Natural killer cell treated with Interleukin-12 subunit alpha and Interleukin-12 subunit beta and Interleukin-15 and Interleukin-18, amount 100 ng/mL, for 72 hours (primary cell): ENCODE data around the gene CDH2. TPM values are rescaled to one million over a fixed set of nuclear protein-coding genes. Genes with fewer than 3 reads are reported as not detected.

Experiments
- ATAC-seq, 2 donors: fragments of 150-1000 bp; cut with Tn5 transposase in 1 of 2; sonication (Bioruptor Pico), chemical (Tn5 transposase) in 1 of 2; 2 replicates each; pipeline ENCODE4 v1.10.0; 2021
- DNase-seq: peaks from one replicate; pipeline ENCODE4 v3.0.0; 2022; ENCODE audit warnings: low spot score
- H3K27ac Mint-ChIP-seq, 2 donors: 1 replicate in 1 of 2; 2 replicates in 1 of 2; pipeline ENCODE4 v1.8.0; 2022; ENCODE audit warnings: mixed read lengths in 2 of 2, mild to moderate bottlenecking in 1 of 2, moderate library complexity in 1 of 2
- H3K27me3 Mint-ChIP-seq, 2 donors: 1 replicate in 1 of 2; 2 replicates in 1 of 2; pipeline ENCODE4 v1.8.0; 2022; ENCODE audit warnings: mixed read lengths in 2 of 2
- H3K36me3 Mint-ChIP-seq: one replicate; pipeline ENCODE4 v1.8.0; 2022; ENCODE audit warnings: mixed read lengths
- H3K4me1 Mint-ChIP-seq, 2 donors: 1 replicate in 1 of 2; 2 replicates in 1 of 2; pipeline ENCODE4 v1.8.0; 2022; ENCODE audit warnings: low read depth in 2 of 2, mixed read lengths in 2 of 2, mild to moderate bottlenecking in 1 of 2
- H3K4me3 Mint-ChIP-seq: one replicate; pipeline ENCODE4 v1.8.0; 2022; ENCODE audit warnings: mixed read lengths
- H3K9me3 Mint-ChIP-seq: 2 replicates; pipeline ENCODE4 v1.8.0; 2022; ENCODE audit warnings: mixed read lengths
- total RNA-seq, 2 donors: library from RNA; stranded (reverse); gene quantifications; one replicate each; pipeline ENCODE4 v1.2.3, GENCODE V29; 2022

Gene CDH2
- total RNA-seq, 2 donors from 2014 or later: 1.4 TPM; not detected in 1

DNA sequence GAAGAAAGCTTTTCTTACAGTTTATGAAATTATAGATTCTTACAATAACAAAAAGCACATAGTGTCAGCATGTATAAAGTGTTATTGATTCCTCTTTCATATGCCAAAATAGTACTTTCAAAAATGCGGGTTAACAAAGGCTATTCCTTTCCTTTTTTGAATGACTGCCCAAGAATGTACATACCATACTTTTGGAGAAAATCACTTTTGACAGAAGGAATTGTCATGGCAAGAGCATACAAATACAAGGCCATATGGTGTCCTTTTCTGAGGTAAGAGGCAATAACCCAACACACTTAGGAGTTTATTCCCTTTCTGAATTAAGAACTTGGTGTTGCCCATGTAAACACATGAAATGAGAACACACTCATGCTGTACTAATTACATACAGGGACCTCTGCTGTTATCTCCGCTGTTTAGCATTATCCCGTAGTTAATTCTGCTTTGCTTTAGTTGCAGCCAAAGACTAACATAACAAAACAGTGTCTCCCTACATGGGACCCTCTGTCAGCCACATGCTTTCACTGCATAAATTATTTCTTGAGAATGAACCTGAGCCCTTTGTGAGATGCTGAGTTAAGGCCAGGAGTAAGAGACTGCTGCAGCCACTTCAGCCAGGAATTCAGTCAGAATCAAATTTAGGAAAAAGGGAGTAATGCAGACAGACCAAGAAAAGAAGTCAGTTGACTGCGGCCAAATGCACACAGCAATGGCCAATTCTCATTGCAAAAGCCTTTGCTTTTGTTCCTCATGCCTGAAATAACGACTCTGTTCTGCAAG is 67.0 kb downstream of the CDH2 start:
- ATAC-seq: no peak
- Mint-ChIP-seq H3K36me3 (no peaks in the 10 kb centered on the region), H3K27ac (no peak overlapping the region), H3K4me3 (no peak overlapping the region), H3K27me3 (no peaks in the 10 kb centered on the region), H3K4me1 (no peaks in the 10 kb centered on the region), H3K9me3 (no peaks in the 10 kb centered on the region)
- DNase-seq: no peak

DNA sequence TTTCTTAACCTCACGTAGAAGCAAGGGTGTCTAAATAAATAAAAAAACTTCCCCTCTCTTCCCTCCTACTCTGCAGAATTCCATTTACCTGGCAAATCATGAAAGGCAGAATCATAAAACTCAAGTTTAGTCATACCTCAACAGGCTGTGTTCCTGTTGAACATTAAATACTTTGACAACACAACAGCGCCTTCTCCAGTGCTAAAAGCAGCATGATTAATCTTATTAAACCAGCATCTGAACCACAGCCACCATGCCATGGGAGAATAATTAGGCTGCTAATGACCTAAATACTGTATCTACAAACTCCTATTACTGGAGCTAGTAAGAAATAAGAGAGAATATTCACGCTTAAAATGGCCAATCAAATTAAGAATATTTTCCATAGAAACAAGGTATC is 68.1 kb downstream of the CDH2 start:
- ATAC-seq: no peak
- Mint-ChIP-seq H3K27ac (no peak overlapping the region), H3K27me3 (no peaks in the 10 kb centered on the region), H3K9me3 (no peaks in the 10 kb centered on the region), H3K4me1 (no peaks in the 10 kb centered on the region), H3K4me3 (no peak overlapping the region), H3K36me3 (no peaks in the 10 kb centered on the region)
- no peak for DNase-seq

DNA sequence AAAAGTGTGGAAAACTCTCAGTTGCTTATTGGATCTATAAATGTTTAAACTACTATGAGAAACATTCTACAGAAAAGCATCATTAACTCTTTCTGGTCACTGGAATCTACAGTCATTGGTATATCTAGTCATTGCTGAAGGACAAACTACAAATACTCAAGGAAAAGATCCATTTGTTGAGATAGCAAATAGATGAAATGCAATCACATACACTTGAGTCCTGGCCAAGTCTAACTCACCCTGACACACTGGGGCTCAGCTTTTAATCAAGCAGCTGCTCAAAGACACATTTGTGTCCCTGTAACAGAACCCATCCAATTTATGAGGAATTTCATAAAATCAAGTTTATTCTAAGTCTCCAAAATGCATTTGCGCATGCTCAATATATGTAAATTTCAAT is 68.7 kb downstream of the CDH2 start:
- DNase-seq (no peak), ATAC-seq (no peak)
- Mint-ChIP-seq H3K4me1 (no peaks in the 10 kb centered on the region), H3K27ac (no peak overlapping the region), H3K4me3 (no peak overlapping the region), H3K9me3 (no peaks in the 10 kb centered on the region), H3K27me3 (no peaks in the 10 kb centered on the region), H3K36me3 (no peaks in the 10 kb centered on the region)

DNA sequence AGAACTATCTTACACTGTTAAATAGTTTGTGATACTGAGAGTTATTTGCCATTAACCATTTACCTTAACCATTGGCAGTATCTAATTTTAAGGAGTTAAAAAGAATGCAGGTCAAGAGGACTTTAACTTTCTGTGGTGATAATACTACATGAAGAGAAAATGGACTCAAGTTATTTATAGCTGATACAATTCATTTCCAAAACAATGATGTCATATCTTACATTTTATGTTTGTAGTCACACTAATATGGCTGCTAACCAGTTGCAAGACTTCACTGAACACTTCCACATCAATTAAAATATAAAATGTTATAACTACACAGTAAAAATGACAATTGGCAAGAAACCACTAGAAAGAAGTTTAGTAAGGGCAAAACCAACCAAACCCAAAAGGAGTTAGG is 77.7 kb downstream of the CDH2 start:
- ATAC-seq (no peak), DNase-seq (no peak)
- Mint-ChIP-seq H3K4me3 (no peak overlapping the region), H3K27ac (no peak overlapping the region), H3K9me3 (no peaks in the 10 kb centered on the region), H3K4me1 (no peaks in the 10 kb centered on the region), H3K27me3 (no peaks in the 10 kb centered on the region), H3K36me3 (no peaks in the 10 kb centered on the region)

DNA sequence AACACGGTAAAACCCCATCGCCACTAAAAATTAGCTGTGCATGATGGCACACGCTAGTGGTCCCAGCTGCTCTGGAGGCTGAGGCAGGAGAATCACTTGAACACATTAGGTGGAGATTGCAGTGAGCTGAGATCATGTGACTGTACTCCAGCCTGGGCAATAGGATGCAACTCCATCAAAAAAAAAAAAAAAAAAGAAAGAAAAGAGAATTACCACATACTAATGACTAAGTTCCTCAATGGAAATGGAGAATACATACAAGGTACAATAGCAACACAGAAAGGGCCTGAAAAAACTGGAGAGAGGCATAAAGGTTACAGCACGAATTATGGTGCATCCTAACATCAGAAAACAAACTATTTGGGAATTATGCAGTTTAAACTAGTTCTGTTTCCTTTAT is 81.3 kb downstream of the CDH2 start:
- H3K36me3 Mint-ChIP-seq: no peaks in the 10 kb centered on the region
- no peak for ATAC-seq
- no peak overlapping the region for H3K27ac Mint-ChIP-seq
- no peaks in the 10 kb centered on the region for H3K4me1 Mint-ChIP-seq
- H3K4me3 Mint-ChIP-seq: no peak overlapping the region
- peaks cover 5% of the 10 kb centered on the region for H3K9me3 Mint-ChIP-seq
- no peaks in the 10 kb centered on the region for H3K27me3 Mint-ChIP-seq
- no peak for DNase-seq

DNA sequence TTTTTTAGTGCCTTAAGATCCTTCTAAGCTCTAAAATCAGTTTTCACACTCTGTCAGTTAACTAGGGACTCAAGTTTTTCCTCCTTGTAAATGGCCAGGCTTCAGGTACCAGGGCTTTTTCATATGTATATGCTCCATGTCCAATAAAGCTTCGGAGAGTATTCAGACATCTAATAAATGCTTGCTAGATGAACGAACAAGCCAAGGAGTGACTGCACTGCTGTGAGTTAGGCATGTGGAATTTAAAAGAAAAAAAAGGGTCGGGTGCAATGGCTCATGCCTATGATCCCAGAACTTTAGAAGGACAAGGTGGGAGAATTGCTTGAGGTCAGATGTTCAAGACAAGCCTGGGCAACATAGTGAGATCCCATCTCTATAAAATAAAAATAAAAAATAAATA is 81.9 kb downstream of the CDH2 start:
- no peak overlapping the region for H3K27ac Mint-ChIP-seq
- peaks cover 5% of the 10 kb centered on the region for H3K9me3 Mint-ChIP-seq
- H3K27me3 Mint-ChIP-seq: no peaks in the 10 kb centered on the region
- DNase-seq (no peak), ATAC-seq (no peak)
- no peaks in the 10 kb centered on the region for H3K4me1 Mint-ChIP-seq
- no peaks in the 10 kb centered on the region for H3K36me3 Mint-ChIP-seq
- no peak overlapping the region for H3K4me3 Mint-ChIP-seq

DNA sequence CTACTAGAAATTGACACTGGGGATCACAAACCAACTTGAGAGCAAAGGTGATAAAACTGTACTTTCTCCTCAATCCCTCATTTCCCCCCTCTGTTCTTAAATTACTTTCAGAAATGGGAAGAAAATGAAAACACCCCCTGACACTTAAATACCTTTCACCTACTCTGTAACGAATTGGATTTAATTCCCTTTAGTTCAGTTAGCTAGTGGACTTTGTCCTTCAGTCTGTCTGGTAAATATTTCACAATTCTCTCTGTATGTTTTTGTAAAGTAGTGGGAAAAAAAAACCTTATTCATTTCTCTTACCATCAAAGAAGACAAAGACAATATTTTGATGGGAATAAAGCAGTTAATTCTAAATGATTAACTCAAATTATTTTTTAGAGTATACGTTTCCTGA is 85.7 kb downstream of the CDH2 start:
- H3K4me1 Mint-ChIP-seq: no peaks in the 10 kb centered on the region
- no peaks in the 10 kb centered on the region for H3K27me3 Mint-ChIP-seq
- no peak for DNase-seq
- no peak overlapping the region for H3K27ac Mint-ChIP-seq
- H3K36me3 Mint-ChIP-seq: no peaks in the 10 kb centered on the region
- H3K4me3 Mint-ChIP-seq: no peak overlapping the region
- H3K9me3 Mint-ChIP-seq: peaks cover 5% of the 10 kb centered on the region
- ATAC-seq: no peak

DNA sequence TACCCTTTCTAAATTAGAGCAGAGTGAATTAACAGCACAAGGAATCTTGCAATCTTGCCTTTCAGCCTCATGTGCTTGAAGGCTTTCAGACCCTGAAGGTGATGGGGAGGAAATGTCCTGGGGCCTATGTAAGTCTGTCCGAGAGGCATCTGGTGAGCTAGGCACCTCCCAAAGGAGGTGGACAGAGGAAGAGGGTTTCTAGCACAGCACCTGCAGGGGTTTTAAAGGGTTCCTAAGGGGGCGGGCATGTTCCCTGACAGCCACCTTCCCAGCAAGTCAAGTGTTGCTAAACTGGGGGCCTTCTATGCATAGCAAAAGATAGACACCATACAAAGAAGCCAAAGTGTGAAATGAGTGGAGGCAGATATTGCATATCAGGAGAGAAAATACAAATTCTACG is 88.5 kb downstream of the CDH2 start:
- Mint-ChIP-seq H3K4me1 (no peaks in the 10 kb centered on the region), H3K36me3 (no peaks in the 10 kb centered on the region), H3K27me3 (no peaks in the 10 kb centered on the region), H3K9me3 (peaks cover 12% of the 10 kb centered on the region), H3K27ac (no peak overlapping the region), H3K4me3 (no peak overlapping the region)
- DNase-seq: no peak
- no peak for ATAC-seq

DNA sequence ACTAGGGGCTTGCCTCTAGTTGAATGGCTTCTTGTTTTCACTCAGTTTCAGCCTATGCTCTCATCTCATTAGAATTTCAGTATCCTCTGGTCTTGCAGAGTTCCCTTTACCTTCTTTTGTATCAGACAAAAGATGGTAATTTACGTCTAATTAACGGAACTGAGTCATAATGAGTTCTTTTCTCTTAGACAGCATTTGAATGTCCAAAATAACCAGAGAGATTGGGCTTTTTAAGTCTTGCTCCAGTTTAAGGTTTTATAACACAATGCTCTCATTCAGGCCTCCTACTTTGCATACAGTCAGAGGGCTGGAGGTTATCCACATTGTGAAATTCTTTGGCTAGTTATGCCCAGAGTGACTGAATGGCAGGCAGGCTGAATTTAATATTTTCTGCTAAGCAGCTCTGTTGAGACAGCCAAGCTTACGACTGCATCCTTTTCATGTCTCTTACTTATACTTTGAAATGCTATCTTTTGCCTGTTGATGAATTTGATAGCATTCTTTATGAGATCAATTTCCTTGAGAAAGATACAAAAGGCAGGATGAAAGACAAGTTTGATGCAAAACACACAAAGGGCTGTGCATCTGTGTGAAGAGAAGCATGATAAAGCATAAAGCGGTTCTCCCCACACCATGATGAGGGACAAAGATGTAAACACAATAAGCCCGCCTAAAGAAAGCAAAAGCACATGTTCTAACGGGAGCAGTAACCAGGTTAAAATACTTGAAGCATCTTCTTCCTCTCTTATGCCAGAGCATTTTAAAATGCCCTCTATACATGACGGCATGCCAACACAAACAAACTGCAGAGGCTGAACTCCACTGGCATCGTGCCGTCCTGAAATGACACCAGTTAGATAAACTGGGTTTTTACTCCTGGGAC is 90.0 kb downstream of the CDH2 start:
- no peak overlapping the region for H3K4me3 Mint-ChIP-seq
- no peaks in the 10 kb centered on the region for H3K27me3 Mint-ChIP-seq
- no peaks in the 10 kb centered on the region for H3K4me1 Mint-ChIP-seq
- H3K27ac Mint-ChIP-seq: no peak overlapping the region
- H3K36me3 Mint-ChIP-seq: no peaks in the 10 kb centered on the region
- DNase-seq (no peak), ATAC-seq (no peak)
- H3K9me3 Mint-ChIP-seq: peaks cover 11% of the 10 kb centered on the region

DNA sequence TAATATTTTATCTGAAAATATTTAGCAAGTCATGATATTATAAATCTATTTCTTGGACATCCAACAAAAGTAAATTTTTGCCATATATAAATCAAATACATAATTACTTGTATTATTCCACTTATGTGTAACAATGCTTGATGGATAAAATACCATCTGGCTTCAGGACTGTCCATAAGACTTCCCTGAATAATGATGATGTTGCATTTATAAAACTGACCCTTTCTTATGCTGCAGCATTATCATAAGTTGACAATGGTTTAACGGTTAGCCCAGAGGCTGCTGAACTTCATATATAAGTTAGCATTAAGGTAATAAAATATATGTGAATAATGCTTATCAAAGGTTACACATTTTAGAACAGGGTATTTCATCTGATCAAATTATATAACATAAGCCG is 95.4 kb downstream of the CDH2 start:
- Mint-ChIP-seq H3K36me3 (no peaks in the 10 kb centered on the region), H3K9me3 (peaks cover 7% of the 10 kb centered on the region), H3K4me1 (no peaks in the 10 kb centered on the region), H3K27ac (no peak overlapping the region), H3K27me3 (no peaks in the 10 kb centered on the region), H3K4me3 (no peak overlapping the region)
- ATAC-seq (no peak), DNase-seq (no peak)

DNA sequence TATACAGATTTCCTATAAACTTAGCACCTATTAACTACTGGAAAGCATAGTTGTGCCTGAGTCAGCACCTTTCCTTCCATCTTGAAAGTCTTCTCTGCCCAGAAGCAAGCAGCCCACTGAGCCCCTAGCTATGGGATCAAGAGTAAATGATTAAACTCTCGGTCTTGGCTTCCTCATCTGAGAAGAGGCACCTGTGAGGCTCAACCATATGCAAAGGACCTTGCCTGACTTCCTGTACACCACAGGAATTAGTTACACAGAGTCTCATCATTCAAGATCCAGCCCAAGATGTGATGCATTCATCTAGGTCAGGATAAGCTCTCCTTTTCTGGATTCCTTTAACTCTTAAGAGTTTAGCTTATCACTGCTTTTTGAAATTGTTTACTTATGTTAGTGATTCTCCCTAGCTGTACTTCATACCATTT is 96.0 kb downstream of the CDH2 start:
- no peak overlapping the region for H3K4me3 Mint-ChIP-seq
- H3K4me1 Mint-ChIP-seq: no peaks in the 10 kb centered on the region
- DNase-seq: no peak
- H3K27me3 Mint-ChIP-seq: no peaks in the 10 kb centered on the region
- ATAC-seq: no peak
- H3K9me3 Mint-ChIP-seq: peaks cover 7% of the 10 kb centered on the region
- H3K27ac Mint-ChIP-seq: no peak overlapping the region
- no peaks in the 10 kb centered on the region for H3K36me3 Mint-ChIP-seq

DNA sequence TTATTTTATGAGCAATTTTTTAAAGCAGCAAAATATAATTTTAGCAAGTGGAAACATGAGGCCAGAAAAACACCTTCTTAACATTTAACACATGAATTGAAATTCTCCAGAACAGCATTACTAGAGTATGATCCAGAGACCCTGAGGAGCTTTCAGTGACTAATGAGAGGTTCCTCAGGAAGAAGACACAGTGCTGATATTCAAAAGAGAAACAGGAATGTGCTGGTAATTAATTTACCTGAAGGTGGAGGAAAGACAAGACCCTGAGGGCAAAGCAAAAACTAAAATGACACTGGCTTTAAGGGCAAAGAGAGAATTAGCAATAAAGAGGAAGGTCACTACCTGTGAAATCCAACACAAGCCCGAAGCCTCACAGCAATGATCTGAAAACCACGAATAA is 97.0 kb downstream of the CDH2 start:
- Mint-ChIP-seq H3K4me3 (no peak overlapping the region), H3K27ac (no peak overlapping the region), H3K9me3 (peaks cover under 1% of the 10 kb centered on the region), H3K36me3 (no peaks in the 10 kb centered on the region), H3K4me1 (no peaks in the 10 kb centered on the region), H3K27me3 (no peaks in the 10 kb centered on the region)
- ATAC-seq: no peak
- DNase-seq: no peak

DNA sequence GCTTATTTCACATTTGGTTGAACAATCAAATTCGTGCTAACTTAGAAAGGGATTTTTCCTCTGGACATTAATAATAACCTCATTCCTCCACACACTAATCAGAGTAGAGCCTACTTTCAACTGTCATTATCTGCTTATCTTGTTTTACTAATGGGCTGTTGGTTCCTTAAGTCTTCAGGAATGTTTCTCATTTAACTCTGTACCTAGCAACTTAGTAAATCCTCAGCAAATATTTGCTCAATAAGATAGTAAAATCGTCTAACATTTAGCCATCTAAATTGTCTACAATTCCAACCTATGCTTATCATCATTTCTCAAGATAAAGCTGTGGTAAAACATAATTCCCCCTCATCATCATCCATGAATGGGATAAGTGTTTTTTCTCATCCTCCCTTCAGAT is 98.1 kb downstream of the CDH2 start:
- Mint-ChIP-seq H3K4me3 (no peak overlapping the region), H3K27me3 (no peaks in the 10 kb centered on the region), H3K4me1 (no peaks in the 10 kb centered on the region), H3K9me3 (no peaks in the 10 kb centered on the region), H3K36me3 (no peaks in the 10 kb centered on the region), H3K27ac (no peak overlapping the region)
- ATAC-seq: no peak
- DNase-seq: no peak

DNA sequence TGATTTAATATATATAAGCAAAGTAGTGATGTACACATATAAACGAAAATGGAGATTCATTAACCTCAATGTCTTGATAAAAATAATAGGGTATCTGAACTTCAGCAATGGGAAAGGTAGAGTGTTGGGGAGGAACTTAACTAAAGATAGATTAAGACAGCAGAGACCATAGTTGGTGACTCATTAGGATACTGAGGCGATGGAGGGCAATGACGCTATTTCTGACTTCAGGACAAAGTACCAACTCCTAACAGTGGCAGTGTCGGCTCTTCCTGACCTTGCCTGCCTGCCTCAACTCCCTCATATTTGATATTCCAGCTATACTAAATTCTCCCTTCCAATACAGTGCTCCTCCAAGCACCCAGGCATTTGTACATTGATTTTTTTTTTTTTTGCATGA is 98.6 kb downstream of the CDH2 start:
- no peaks in the 10 kb centered on the region for H3K9me3 Mint-ChIP-seq
- H3K27me3 Mint-ChIP-seq: no peaks in the 10 kb centered on the region
- DNase-seq (no peak), ATAC-seq (no peak)
- H3K4me1 Mint-ChIP-seq: no peaks in the 10 kb centered on the region
- no peaks in the 10 kb centered on the region for H3K36me3 Mint-ChIP-seq
- no peak overlapping the region for H3K4me3 Mint-ChIP-seq
- H3K27ac Mint-ChIP-seq: no peak overlapping the region
